ENCODE results near the gene BCAS3.
"Not testable (repeated sequence)": the region's sequence is repeated elsewhere in the genome, so short reads cannot be mapped to it uniquely, and the experiment has no call there.

The BCAS3 gene

GRCh38 chr17:60792250-60792898 lies 114.7 kb downstream of the BCAS3 start:
- no peak for DNase-seq (ENCODE audit: low read depth)

GRCh38 chr17:60798576-60798975 lies 120.9 kb downstream of the BCAS3 start:
- DNase-seq (ENCODE audit: low read depth) = no peak

GRCh38 chr17:60802377-60802776 lies 124.7 kb downstream of the BCAS3 start:
- no peak for DNase-seq (ENCODE audit: low read depth)

GRCh38 chr17:60803059-60803458 lies 125.4 kb downstream of the BCAS3 start:
- DNase-seq (ENCODE audit: low read depth) = no peak

DNA sequence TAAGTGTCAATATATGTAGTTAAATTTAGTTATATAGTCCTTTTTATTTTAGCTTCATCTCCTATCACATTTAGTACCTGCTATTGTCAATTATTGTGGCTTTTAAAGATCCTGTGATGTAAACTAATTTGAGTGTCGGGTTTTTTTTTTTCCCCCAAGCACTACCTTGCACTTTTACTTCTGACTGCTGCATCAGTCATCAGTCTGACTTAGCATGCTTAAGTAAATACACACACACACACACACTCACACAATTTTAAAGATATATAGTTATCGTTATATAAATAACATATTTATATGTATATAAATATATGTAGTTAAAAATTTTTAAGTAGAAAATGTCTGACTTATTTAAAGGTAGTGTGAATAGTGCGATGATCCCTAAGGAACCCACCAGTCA lies 127.2 kb downstream of the BCAS3 start:
- no peak for DNase-seq (ENCODE audit: low read depth)

GRCh38 chr17:60809421-60809820 lies 131.8 kb downstream of the BCAS3 start:
- DNase-seq (ENCODE audit: low read depth) = no peak

GRCh38 chr17:60814941-60815340 lies 137.3 kb downstream of the BCAS3 start:
- not testable (repeated sequence) for DNase-seq (ENCODE audit: low read depth)

- DNase-seq (ENCODE audit: low read depth) = peak; percentile 94
Observed at GRCh38 chr17:60817192-60817591, 139.5 kb downstream of the BCAS3 start.

- no peak for DNase-seq (ENCODE audit: low read depth)
Observed at GRCh38 chr17:60819447-60820130, 141.9 kb downstream of the BCAS3 start.

GRCh38 chr17:60823515-60823914 lies 145.9 kb downstream of the BCAS3 start:
- no peak for DNase-seq (ENCODE audit: low read depth)

GRCh38 chr17:60825351-60825750 lies 147.7 kb downstream of the BCAS3 start:
- no peak for DNase-seq (ENCODE audit: low read depth)

DNA sequence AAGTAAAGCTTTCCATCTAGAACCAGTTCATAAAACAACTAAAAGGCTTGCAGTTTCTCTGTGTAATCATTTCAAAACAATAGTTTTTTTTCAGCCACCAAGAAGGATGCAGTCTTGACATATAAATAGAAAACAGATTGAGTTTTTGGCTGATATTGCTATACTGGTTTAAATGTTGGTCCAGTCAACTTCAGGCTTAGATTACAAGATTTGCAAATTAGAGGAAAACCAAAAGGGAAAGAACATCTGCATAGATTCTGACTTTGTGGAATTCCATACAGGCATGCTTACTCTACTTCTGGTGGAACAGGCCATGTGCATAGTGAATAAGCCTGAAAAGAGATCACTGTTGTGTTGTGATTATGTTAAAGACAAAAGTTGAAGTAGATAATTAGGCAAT lies 150.3 kb downstream of the BCAS3 start:
- DNase-seq (ENCODE audit: low read depth) = no peak

GRCh38 chr17:60832151-60832585 lies 154.5 kb downstream of the BCAS3 start:
- DNase-seq (ENCODE audit: low read depth) = no peak

DNA sequence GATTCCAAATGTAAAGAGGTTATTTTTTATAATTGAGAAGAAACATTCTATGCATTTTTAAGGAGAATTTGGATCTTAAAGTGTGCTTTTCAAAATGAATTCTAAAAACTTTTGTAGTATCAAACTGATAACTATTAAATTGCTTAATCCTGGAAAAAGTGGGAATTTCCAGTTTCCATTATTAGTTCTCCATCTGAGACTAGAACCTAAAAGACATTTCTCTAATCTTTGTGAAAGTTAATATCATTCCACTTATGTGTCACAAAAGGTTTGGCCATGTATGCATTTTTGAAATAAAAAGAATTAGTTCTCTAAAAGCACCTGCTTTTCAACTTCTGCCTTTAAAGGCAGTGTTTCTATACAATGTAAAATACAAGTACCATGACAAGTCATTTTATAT lies 155.0 kb downstream of the BCAS3 start:
- DNase-seq (ENCODE audit: low read depth) = no peak

DNA sequence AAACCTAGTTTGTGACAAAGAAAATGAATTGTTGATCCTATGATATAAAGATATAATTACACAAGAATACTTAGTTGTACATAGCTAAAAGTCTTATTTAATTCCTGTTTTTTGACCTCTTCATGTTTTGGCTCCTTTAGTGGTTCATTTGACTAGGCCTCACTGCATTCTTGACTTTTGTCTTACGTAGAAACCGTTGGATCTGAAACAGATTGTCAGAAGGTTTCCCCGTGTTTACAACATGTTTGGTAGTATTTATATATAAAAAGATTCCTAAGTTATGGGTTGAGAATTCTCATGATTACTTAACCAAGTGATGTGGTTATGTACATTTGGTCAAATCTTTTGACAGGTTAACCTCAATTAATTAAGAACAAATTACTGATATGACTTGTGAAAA lies 162.8 kb downstream of the BCAS3 start:
- DNase-seq (ENCODE audit: low read depth) = no peak

DNA sequence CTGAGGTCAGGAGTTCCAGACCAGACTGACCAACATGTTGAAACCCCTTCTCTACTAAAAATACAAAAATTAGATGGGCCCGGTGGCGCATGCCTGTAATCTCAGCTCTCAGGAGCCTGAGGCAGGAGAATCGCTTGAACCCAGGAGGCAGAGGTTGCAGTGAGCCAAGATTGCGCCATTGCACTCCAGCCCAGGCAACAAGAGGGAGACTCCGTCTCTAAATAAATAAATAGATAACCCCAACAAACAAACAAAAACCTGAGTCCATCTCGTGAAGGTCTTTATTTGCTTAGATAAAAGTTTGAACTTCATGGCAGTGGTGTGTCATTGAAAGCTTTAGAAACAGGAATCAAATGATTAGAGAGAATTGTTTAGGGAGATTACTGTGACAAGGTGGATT lies 167.4 kb downstream of the BCAS3 start:
- DNase-seq (ENCODE audit: low read depth) = no peak

DNA sequence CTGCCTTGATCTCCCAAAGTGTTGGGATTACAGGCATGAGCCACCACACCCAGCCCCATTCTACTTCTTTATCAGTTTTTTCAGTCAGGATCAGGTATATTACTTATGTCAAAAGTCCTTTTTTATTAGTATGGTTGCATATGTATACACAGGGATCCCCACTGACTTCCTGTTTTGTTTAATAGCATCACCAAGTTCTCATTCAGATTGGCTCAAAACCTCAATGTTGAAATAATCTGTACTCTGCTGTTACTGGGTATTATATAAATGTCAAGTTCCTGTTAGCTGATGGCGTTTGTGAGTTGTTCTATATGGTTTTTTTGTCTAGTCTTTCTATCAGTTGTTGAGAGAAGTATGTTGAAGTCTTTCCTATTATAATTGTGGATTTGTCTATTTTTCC lies 168.5 kb downstream of the BCAS3 start:
- no peak for DNase-seq (ENCODE audit: low read depth)

GRCh38 chr17:60851181-60851580 lies 173.5 kb downstream of the BCAS3 start:
- DNase-seq (ENCODE audit: low read depth) = no peak

DNA sequence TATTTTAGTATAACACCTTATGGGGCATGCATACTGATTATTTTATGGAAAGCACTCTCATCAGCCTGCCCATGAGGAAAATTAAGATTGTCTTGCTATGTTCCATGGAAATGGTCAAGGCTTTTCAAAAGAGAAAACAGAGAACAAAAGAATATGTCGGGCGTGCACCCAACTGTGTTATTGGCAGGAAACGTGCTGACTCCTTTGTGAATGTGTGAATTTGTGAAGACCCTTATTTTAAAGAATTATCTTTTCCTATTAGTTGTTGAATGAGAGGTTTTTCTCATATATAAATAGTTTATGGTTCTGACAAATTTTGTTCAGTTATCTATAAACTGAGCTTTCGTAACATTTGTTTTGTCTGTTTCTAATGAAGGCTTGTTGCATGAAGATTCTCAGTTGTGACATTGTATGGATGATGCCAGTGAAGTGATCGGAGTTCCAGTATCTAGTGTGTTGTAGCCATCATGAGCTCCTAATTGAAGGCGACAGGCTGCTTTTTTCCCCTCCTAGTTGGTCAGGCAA lies 180.0 kb downstream of the BCAS3 start:
- no peak for DNase-seq (ENCODE audit: low read depth)

DNA sequence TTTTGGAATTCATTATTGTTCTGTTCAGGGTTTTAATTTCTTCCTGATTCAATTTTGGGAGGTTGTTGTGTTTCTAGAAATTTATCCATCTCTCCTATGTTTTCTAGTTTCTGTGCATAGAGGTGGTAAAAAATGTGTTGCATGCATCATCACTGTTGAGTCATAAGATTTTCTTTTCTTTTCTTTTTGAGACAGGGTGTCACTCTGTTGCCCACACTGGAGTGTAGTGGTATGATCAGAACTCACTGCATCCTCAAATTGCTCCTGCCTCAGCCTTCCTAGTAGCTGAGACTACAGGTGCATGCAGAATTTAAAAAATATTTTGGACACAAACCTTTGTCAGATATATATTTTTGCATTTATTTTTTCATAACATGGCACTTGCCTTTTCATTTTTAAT lies 184.8 kb downstream of the BCAS3 start:
- DNase-seq (ENCODE audit: low read depth) = no peak

- no peak for DNase-seq (ENCODE audit: low read depth)
Observed at GRCh38 chr17:60863892-60864707, 186.4 kb downstream of the BCAS3 start.

- no peak for DNase-seq (ENCODE audit: low read depth)
Observed at GRCh38 chr17:60864708-60865005, 187.0 kb downstream of the BCAS3 start.

- no peak for DNase-seq (ENCODE audit: low read depth)
Observed at GRCh38 chr17:60874772-60875171, 197.1 kb downstream of the BCAS3 start.

Data from amniotic epithelial cell (primary cell).